Stimulated activated CD4-positive, alpha-beta T cell treated with anti-CD3 and anti-CD28 coated beads, Interleukin-1b, Interleukin-23, amount 100 ng/mL, for 1 hour (primary cell): Measurements from ENCODE around the gene RP2.

Experiments used
- DNase-seq, 2 donors: peaks; one replicate each; pipeline ENCODE4 v3.0.0-alpha.2; 2020; ENCODE audit warnings: low read depth in 2 of 2

The RP2 gene

GRCh38 chrX:46841346-46841745 is 4.5 kb downstream of the RP2 start:
- DNase-seq, result no peak

- no peak for DNase-seq
Measured at GRCh38 chrX:46844913-46845312, 8.1 kb downstream of the RP2 start.

DNA sequence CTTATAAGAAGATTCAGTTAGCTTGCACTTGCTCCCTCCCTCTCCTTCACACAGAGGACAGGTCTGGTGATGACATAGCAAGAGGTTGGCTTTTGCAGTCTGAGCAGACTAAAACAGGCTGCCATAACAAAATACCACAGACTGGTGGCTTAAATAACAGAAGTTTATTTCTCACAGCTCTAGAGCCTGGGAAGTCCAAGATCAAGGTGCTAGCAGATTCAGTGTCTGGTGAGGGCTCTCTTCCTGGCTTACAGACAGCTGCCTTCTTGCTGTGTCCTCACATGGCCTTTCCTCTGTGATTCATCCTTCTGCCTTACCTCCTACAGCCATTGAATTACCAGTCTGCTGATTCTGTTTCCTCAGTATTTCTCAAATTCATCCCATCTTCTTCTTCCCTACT is 13.1 kb downstream of the RP2 start:
- DNase-seq, result no peak

DNA sequence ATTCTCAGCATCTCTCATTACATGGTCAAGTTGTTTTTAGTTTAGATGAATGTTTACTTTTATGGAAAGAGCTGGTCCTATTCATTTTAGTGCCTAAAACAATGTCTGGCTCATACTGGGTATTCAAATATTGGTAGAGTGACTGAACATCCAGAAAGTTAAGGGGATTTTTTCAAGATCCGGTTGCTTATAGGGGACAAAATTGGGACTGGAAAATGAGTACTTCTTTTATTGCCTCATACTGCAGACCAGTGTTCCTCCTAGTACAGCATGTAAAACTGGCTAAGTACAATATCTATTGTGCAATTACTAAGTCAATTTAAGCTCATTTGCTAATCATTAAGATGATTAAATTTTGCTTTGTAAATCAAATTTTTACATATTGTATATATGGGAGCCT is 13.9 kb downstream of the RP2 start:
- DNase-seq, result no peak

DNA sequence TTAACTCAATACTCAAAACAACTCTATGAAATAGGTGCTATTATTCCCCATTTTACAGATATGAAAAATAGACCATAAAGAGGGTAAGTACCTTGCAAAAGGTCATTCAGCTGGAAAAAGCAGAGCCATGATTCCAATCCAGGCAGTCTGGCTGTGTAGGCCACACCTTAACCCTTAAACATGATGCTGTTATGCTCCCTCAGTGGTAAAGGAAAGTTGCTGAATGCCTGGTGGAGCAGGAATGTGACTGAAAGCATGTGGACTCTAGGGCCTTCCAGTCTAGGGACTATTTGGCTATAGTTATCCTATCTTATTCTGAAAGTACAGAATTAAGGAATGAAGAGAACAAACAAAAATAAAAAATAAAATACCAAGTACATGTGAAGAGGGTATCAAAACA is 19.6 kb downstream of the RP2 start:
- DNase-seq, result no peak

DNA sequence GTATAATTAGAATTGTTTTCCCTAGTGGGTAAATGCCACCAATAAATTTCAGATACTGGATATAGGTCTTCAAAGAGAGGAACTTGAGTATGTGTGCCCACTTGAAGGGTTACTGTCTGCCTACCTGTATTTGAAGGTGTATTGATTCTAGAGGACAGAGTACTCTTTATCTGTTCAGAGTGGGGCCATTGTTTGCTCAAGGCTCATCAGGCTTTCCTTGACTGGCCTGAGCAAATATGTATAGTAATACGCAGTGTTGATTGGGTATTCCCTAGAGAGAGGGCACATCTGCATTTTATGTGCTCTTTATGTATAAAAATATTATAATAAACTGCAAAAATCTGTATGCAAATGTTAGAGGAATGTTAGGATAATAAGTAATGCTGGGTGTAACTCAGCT is 23.7 kb downstream of the RP2 start:
- DNase-seq, result no peak

DNA sequence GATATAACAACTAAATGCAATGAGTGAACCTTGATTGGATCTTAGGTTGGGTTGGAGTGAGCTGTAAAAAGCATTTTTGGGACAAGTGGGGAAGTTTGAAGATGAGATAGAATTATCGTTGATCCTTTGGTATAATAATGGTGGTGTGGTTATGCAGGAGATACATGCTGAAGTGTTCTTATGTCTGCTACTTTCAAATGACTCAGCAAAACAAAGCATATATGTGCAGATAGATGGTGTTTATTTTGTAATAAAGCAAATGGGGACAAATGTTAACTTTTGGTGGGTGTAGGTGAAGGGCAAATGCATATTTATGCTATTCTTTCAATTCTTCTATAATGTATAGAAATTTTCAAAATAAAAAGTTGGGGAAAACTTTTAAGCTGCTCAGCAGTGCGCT is 26.2 kb downstream of the RP2 start:
- DNase-seq, result no peak

DNA sequence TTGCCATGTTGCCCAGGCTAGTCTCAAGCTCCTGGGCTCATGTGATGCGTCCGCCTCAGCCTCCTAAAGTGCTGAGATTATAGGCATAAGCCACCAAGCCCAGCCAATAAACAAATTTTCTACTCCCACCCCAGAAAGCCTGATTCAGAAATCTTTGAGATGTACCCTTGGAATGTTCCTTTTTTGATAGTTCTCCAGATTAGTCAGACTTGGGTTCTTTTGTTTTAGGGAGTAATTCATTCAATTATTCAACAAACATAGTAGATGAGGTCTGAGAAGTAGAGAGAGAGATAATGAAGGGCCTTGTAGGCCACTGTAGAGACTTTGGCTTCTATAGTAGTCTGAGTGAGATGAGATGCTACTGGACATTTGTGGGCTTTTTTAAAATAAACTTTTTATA is 27.8 kb downstream of the RP2 start:
- DNase-seq, result no peak

- DNase-seq, result no peak
Measured at GRCh38 chrX:46865281-46865680, 28.4 kb downstream of the RP2 start.

DNA sequence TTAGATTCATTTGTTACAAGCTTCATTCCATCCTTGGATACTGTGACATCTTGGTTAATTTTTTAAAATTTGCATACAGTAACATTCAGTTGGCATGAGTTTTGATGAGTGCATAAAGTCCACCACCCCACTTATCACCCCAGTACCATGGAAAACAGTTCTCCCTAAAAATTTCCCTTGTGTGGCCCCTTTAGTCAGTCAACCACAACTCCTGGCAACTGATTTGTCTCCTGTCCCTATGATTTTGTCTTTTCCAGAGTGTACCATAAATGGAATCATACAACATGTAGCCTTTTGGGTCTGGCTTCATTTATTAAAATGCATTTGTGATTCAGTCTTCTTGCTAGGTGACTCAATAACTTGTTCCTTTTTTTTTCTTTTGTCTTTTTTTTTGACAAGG is 29.9 kb downstream of the RP2 start:
- no peak for DNase-seq

DNA sequence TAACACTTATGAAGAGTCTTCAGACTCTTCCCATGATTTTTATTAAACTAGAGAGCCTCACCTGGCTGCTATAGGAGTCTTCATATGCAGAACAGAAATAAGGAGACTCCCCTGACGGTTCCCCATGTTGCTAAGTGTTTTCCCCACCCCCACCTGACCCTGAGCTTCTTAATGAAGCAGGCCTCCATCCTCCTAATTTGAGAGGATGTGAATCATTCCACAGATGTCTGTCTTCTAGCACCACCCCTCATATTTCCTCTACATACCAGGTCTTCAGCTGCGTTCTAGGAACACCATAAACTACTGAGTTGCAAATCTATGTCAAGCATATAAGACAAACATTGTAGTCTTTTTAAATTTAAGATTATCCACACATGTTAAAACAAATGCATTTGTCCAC is 36.9 kb downstream of the RP2 start:
- DNase-seq, result no peak

- no peak for DNase-seq
Measured at GRCh38 chrX:46876901-46877300, 40.1 kb downstream of the RP2 start.

DNA sequence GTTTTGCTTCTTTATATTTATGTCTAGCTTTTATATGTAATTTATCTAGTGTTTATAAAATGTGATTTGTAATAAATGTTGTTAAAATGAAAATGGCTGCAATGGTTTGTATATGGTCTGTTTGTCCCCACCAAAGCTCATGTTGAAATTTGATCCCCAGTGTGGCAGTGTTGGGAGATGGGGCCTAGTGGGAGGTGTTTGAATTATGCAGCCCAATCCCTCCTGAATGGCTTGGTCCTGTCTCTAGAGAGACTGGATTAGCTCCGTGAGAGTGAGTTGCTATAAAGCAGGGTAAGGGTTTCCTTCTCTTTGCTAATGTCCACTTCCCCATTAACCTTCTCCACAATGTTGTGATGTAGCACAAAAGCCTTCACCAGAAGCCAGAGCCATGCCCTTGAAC is 45.4 kb downstream of the RP2 start:
- no peak for DNase-seq

DNA sequence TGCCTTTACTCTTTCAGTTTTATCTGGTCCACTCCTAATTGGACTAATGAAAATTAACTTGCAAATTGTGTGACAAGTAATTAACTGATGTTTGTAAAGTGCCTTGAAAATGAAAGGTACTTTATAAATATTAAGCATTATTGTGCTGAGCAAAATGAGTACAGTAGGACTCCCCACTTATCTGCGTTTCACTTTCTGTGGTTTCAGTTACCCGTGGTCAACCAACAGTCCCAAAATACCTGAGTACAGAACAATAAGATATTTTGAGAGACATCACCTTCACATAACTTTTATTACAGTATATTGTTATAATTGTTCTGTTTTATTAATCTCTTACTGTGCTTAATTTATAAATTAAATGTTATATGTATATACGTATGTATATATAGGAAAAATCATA is 48.0 kb downstream of the RP2 start:
- no peak for DNase-seq

- DNase-seq, result no peak
Measured at GRCh38 chrX:46898207-46898606, 61.4 kb downstream of the RP2 start.

- no peak for DNase-seq
Measured at GRCh38 chrX:46903458-46904242, 66.8 kb downstream of the RP2 start.

DNA sequence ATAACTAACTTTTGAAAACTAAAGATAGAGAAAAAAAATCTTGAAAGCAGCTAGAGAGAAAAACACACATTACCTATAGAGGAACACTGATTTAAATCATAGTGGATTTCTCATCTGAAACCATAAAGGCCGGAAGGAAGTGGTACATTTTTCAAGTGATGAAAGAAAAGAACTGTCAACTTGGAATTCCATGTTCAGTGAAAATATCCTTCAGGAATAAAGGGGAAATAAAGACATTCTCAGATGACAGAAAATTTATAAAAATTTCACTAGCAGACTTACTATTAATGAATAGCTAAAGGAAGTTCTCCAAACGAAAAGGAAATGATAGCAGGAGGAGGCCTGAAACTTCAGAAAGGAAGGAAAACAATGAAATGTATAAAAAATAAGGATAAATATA is 67.8 kb downstream of the RP2 start:
- DNase-seq, result no peak

GRCh38 chrX:46910415-46910814 is 73.6 kb downstream of the RP2 start:
- no peak for DNase-seq

GRCh38 chrX:46912098-46912602 is 75.3 kb downstream of the RP2 start, which contains the start of gene JADE3:
JADE3 (plus strand) TSS chrX:46912421; CDS start chrX:46984895, 72,474 bp downstream.
- no peak for DNase-seq

- DNase-seq, result no peak
Measured at GRCh38 chrX:46912603-46913491, 76.0 kb downstream of the RP2 start.

DNA sequence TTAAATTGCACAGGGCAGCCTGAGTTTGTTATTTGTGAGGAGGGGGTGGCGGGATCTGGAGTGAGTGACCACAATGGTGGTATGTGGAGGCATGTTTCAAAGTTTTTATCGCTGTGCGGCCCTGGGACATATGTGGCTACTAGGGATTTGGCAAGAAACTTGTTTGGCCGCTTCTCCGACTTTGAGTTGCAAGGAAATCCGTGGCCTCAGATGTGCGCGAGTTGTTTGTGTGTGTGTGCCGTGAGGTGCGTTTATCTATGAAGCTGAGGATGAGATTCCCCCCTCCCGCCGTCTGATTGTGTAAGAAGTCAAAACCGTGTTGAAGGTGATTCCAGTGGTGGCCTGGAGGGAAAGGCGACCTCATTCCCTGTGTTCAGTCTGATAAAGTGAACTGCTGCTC is 76.8 kb downstream of the RP2 start:
- no peak for DNase-seq

DNA sequence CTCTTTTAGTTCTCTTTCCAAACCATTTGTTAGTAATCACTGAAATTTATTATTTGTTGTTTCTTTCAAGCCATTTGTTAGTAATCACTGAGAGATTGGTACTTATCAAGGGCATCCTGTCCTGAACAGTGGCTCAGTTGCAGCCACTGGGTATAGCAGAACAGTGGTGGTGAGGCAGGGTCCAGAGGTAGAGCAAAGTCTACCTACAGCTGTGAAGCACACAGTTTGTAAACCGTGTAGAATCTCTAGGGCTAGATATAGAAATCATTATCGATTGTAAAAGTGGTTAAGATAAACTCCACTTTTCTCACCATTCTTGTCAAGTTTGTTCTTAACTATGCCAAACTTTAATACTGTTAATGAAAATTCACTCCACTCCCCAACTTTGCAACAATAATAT is 79.4 kb downstream of the RP2 start:
- DNase-seq, result no peak

DNA sequence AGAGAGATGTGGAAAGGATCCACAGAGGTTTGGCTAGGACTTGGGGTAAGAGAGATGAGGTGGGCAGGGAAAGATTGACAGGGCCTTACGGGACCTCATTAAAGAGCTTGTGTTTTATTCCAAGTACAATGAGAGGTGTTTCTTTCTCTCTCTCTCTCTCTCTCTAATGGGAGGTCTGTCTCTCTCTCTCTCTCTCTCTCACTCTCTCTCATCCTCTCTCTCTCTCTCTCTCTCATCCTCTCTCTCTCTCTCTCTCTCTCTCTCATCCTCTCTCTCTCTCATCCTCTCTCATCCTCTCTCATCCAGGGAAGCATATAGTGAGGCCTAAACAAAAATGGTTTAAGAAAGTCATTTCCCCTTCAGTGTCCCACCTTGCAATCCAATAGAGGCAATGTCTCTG is 80.8 kb downstream of the RP2 start:
- no peak for DNase-seq
